Neural cell (in vitro differentiated cells): Measurements from ENCODE around the gene CCDC149. TPM values are rescaled to one million over a fixed set of nuclear protein-coding genes. Genes with fewer than 3 reads are reported as not detected.

Source experiments
- H2AFZ ChIP-seq: fragments of 200-600, 300-800 bp; sonication (generic), shearing (Covaris generic); 2 replicates; pipeline ENCODE4 v1.6.0; 2014; ENCODE audit warnings: low read depth, mild to moderate bottlenecking, antibody characterized with exemption, low read length, moderate library complexity
- H3F3A ChIP-seq: fragments of 200-600 bp; shearing (Covaris generic); 2 replicates; pipeline ENCODE4 v1.6.1; 2016; ENCODE audit warnings: mild to moderate bottlenecking, moderate library complexity, mixed read lengths, antibody characterized with exemption, low read length; ENCODE audit not compliant: insufficient read depth, poor library complexity, severe bottlenecking
- H3K27ac ChIP-seq: fragments of 200-600, 300-800 bp; sonication (generic), shearing (Covaris generic); 2 replicates; pipeline ENCODE4 v1.5.1; 2014; ENCODE audit warnings: mild to moderate bottlenecking, low read length, moderate library complexity
- H3K27me3 ChIP-seq: fragments of 300-800, 200-600 bp; sonication (generic), shearing (Covaris generic); 2 replicates; pipeline ENCODE4 v1.6.0; 2014; ENCODE audit warnings: mild to moderate bottlenecking, low read depth, low read length, moderate library complexity; ENCODE audit not compliant: insufficient read depth
- H3K36me3 ChIP-seq: fragments of 300-800, 200-600 bp; sonication (generic), shearing (Covaris generic); 2 replicates; pipeline ENCODE4 v1.5.1; 2014; ENCODE audit warnings: mild to moderate bottlenecking, antibody characterized with exemption, low read length, moderate library complexity; ENCODE audit not compliant: insufficient read depth
- H3K4me2 ChIP-seq: fragments of 300-800, 200-600 bp; sonication (generic), shearing (Covaris generic); 2 replicates; pipeline ENCODE4 v1.6.0; 2014; ENCODE audit warnings: mild to moderate bottlenecking, low read length
- H3K4me3 ChIP-seq: fragments of 300-800, 200-600 bp; sonication (generic), shearing (Covaris generic); 2 replicates; pipeline ENCODE4 v1.5.1; 2014; ENCODE audit warnings: mild to moderate bottlenecking, low read length, moderate library complexity
- H3K79me2 ChIP-seq: fragments of 200-600 bp; shearing (Covaris generic); replicated peaks from 2 replicates; pipeline ENCODE4 v1.6.0; 2014; ENCODE audit warnings: mild to moderate bottlenecking, low read length, moderate library complexity; ENCODE audit not compliant: insufficient read depth
- H3K9ac ChIP-seq: fragments of 300-800, 200-600 bp; sonication (generic), shearing (Covaris generic); 2 replicates; pipeline ENCODE4 v1.6.1; 2016; ENCODE audit warnings: mild to moderate bottlenecking, low read length, mixed read lengths
- H3K9me2 ChIP-seq: fragments of 200-600 bp; shearing (Covaris generic); 2 replicates; pipeline ENCODE4 v1.6.1; 2016; ENCODE audit warnings: mild to moderate bottlenecking, low read length, mixed read lengths; ENCODE audit not compliant: insufficient read depth
- H3K9me3 ChIP-seq: fragments of 200-600, 300-800 bp; sonication (generic), shearing (Covaris generic); 2 replicates; pipeline ENCODE4 v1.6.1; 2016; ENCODE audit warnings: mild to moderate bottlenecking, mixed run types, low read length, moderate library complexity, mixed read lengths
- H4K20me1 ChIP-seq: fragments of 200-600 bp; shearing (Covaris generic); 2 replicates; pipeline ENCODE4 v1.6.1; 2016; ENCODE audit warnings: mild to moderate bottlenecking, mixed run types; ENCODE audit not compliant: insufficient read depth
- EP300 ChIP-seq: fragments of 450-650 bp; conservative IDR thresholded peaks from 2 replicates; pipeline ENCODE4 v1.6.1; 2014; ENCODE audit warnings: antibody characterized with exemption, mild to moderate bottlenecking, moderate library complexity; ENCODE audit not compliant: poor library complexity, severe bottlenecking
- EZH2 ChIP-seq: fragments of 200-600, 300-800 bp; shearing (Covaris generic), sonication (generic); IDR thresholded peaks from 2 replicates; pipeline ENCODE4 v1.6.1; 2014; ENCODE audit warnings: antibody characterized with exemption, low read length, borderline replicate concordance, mild to moderate bottlenecking; ENCODE audit not compliant: insufficient read depth, poor library complexity, severe bottlenecking
- MXI1 ChIP-seq: fragments of 450-650 bp; conservative IDR thresholded peaks from 2 replicates; pipeline ENCODE4 v1.6.1; 2014; ENCODE audit warnings: antibody characterized with exemption, mild to moderate bottlenecking; ENCODE audit not compliant: poor library complexity, severe bottlenecking
- POLR2AphosphoS5 ChIP-seq: IDR thresholded peaks from 2 replicates; pipeline ENCODE4 v1.6.1; 2012
- RAD21 ChIP-seq: fragments of 450-650 bp; conservative IDR thresholded peaks from 2 replicates; pipeline ENCODE4 v1.6.1; 2014; ENCODE audit warnings: antibody characterized with exemption, mild to moderate bottlenecking, moderate library complexity
- SMC3 ChIP-seq: fragments of 450-650 bp; conservative IDR thresholded peaks from 2 replicates; pipeline ENCODE4 v1.6.1; 2014; ENCODE audit warnings: antibody characterized with exemption, mild to moderate bottlenecking, moderate library complexity; ENCODE audit not compliant: poor library complexity
- TAF1 ChIP-seq: IDR thresholded peaks from 2 replicates; pipeline ENCODE4 v1.6.1; 2012; ENCODE audit warnings: low read depth
- polyA plus RNA-seq: library from polyadenylated mRNA; depleted of rRNA; stranded (reverse); fragments of >200 nt; gene quantifications from 2 replicates; pipeline ENCODE4 v1.2.3, GENCODE V29; 2014
- TF ChIP-seq, protein P1 (sequence below): IDR thresholded peaks from 2 replicates; pipeline ENCODE4 v1.6.1; 2012; ENCODE audit warnings: borderline replicate concordance
- TF ChIP-seq, protein P2 (sequence below): fragments of 450-650 bp; IDR thresholded peaks from 2 replicates; pipeline ENCODE4 v1.5.1; 2014; ENCODE audit warnings: antibody characterized with exemption, mild to moderate bottlenecking, moderate library complexity; ENCODE audit not compliant: poor library complexity, severe bottlenecking

CCDC149 gene
- polyA plus RNA-seq, 1 donor from 2014 or later, result 6.6 TPM

DNA sequence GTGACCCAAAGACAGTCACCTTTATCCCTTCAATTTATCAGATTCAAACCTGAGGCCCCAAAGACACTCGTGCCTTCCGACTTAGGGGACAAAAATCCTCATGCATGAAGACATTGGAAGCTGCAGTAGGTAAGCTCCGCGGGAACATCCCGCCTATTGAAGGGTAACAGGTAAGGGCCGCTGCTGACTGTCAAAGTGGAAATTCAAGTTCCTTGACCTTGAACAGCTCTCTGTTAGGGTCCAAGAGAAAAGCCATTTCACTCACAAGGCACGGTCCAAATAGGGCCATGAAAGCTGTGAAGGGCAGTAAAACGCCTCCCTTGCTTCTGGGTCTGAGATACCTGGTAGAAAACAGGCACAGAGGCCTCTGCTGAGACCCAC, 34.2 kb downstream of the CCDC149 start:
- no peak for TF ChIP-seq EP300
- TF ChIP-seq TAF1, result no peak
- no peak for TF ChIP-seq MXI1
- TF ChIP-seq, protein P1, sequence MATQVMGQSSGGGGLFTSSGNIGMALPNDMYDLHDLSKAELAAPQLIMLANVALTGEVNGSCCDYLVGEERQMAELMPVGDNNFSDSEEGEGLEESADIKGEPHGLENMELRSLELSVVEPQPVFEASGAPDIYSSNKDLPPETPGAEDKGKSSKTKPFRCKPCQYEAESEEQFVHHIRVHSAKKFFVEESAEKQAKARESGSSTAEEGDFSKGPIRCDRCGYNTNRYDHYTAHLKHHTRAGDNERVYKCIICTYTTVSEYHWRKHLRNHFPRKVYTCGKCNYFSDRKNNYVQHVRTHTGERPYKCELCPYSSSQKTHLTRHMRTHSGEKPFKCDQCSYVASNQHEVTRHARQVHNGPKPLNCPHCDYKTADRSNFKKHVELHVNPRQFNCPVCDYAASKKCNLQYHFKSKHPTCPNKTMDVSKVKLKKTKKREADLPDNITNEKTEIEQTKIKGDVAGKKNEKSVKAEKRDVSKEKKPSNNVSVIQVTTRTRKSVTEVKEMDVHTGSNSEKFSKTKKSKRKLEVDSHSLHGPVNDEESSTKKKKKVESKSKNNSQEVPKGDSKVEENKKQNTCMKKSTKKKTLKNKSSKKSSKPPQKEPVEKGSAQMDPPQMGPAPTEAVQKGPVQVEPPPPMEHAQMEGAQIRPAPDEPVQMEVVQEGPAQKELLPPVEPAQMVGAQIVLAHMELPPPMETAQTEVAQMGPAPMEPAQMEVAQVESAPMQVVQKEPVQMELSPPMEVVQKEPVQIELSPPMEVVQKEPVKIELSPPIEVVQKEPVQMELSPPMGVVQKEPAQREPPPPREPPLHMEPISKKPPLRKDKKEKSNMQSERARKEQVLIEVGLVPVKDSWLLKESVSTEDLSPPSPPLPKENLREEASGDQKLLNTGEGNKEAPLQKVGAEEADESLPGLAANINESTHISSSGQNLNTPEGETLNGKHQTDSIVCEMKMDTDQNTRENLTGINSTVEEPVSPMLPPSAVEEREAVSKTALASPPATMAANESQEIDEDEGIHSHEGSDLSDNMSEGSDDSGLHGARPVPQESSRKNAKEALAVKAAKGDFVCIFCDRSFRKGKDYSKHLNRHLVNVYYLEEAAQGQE, result no peak
- no peak for TF ChIP-seq EZH2
- no peak for TF ChIP-seq POLR2AphosphoS5
- TF ChIP-seq SMC3, result no peak
- TF ChIP-seq, protein P2, sequence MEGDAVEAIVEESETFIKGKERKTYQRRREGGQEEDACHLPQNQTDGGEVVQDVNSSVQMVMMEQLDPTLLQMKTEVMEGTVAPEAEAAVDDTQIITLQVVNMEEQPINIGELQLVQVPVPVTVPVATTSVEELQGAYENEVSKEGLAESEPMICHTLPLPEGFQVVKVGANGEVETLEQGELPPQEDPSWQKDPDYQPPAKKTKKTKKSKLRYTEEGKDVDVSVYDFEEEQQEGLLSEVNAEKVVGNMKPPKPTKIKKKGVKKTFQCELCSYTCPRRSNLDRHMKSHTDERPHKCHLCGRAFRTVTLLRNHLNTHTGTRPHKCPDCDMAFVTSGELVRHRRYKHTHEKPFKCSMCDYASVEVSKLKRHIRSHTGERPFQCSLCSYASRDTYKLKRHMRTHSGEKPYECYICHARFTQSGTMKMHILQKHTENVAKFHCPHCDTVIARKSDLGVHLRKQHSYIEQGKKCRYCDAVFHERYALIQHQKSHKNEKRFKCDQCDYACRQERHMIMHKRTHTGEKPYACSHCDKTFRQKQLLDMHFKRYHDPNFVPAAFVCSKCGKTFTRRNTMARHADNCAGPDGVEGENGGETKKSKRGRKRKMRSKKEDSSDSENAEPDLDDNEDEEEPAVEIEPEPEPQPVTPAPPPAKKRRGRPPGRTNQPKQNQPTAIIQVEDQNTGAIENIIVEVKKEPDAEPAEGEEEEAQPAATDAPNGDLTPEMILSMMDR, result no peak
- no peak for TF ChIP-seq RAD21
- no peaks in the 10 kb centered on the region for H3K36me3 ChIP-seq
- no peaks in the 10 kb centered on the region for H4K20me1 ChIP-seq
- H3K27me3 ChIP-seq, result no peaks in the 10 kb centered on the region
- H3K4me3 ChIP-seq, result no peak overlapping the region
- no peak overlapping the region for H2AFZ ChIP-seq
- no peak overlapping the region for H3K9ac ChIP-seq
- H3K9me2 ChIP-seq, result no peaks in the 10 kb centered on the region
- H3K79me2 ChIP-seq, result no peaks in the 10 kb centered on the region
- H3K27ac ChIP-seq, result no peak overlapping the region
- no peaks in the 10 kb centered on the region for H3K9me3 ChIP-seq
- H3K4me2 ChIP-seq, result no peak overlapping the region
- no peaks in the 10 kb centered on the region for H3F3A ChIP-seq

DNA sequence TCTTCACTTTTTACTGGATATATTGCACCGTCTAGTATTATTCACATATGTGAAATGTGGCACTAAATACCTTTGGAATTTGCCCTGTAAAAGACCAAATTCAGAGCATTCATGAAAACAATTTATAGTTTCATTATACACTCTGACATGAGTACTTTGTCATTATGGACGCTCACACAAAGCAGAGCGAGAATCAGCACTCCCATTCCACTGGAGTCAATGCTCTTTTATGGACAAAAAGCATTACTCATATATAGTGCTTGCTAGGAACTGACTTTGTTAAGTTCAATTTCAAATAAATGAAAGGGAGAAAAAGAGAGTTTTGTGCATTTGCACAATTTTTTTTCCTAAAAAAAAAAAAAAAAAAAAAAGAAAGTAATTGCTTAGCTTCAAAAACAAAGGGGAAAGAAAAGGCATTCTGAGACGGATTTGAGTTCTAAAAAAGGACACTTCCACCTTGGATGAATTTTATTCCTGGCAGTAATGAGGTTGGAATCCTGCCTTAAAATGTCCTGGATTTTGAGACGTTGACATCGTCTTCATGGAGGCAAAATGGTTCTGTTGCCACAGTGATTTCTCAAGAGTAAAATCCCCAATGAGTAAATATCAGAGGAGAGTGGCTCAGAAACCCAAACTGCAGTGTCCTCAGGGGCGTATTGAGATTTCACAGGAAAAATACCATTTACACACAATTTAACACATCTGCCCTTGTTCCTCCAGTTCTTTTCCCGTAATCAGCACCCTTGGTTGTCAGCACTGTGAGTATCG, 34.8 kb downstream of the CCDC149 start:
- H3K27ac ChIP-seq, result no peak overlapping the region
- H4K20me1 ChIP-seq, result no peaks in the 10 kb centered on the region
- H3K4me2 ChIP-seq, result no peak overlapping the region
- no peaks in the 10 kb centered on the region for H3K27me3 ChIP-seq
- H3F3A ChIP-seq, result no peaks in the 10 kb centered on the region
- H2AFZ ChIP-seq, result no peak overlapping the region
- H3K79me2 ChIP-seq, result no peaks in the 10 kb centered on the region
- H3K9me3 ChIP-seq, result no peaks in the 10 kb centered on the region
- H3K9ac ChIP-seq, result no peak overlapping the region
- no peak overlapping the region for H3K4me3 ChIP-seq
- H3K9me2 ChIP-seq, result no peaks in the 10 kb centered on the region
- no peak for TF ChIP-seq SMC3
- no peak for TF ChIP-seq EP300
- TF ChIP-seq, protein P2, result no peak
- TF ChIP-seq, protein P1, result no peak
- no peak for TF ChIP-seq RAD21
- no peak for TF ChIP-seq TAF1
- no peak for TF ChIP-seq POLR2AphosphoS5
- TF ChIP-seq MXI1, result no peak
- TF ChIP-seq EZH2, result no peak
- no peaks in the 10 kb centered on the region for H3K36me3 ChIP-seq
